MM.1S (cell line): ENCODE results near the gene PNKD.

ENCODE experiments used
- CTCF ChIP-seq: fragments of 300-600 bp; sonication (generic); IDR thresholded peaks from 2 replicates; pipeline ENCODE4 v1.5.1; 2016; ENCODE audit warnings: antibody characterized with exemption, low read length, mixed read lengths
- EZH2phosphoT487 ChIP-seq: fragments of 300-600 bp; sonication (generic); IDR thresholded peaks from 2 replicates; pipeline ENCODE4 v1.6.1; 2018; ENCODE audit warnings: antibody characterized with exemption, low read length

DNA sequence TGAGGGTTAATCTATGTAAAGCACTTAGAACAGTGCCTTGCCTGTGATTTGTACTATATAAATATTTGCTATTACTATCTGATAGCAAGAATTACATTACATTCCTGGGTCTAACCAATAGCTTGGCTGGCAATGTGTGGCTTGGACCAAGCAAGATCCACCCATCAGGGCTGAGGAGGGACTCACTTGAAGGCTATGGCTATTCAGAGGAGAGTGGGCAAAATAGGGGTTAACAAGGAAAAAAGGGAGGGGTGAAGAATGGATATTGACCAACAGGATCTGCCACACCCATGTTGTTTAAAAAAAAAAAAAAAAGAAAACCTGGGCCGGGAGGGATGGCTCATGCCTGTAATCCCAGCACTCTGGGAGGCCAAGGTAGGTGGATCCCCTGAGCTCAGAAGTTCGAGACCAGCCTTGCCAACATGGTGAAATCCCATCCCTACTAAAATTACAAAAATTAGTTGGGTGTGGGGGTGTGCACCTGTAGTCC lies 42.0 kb downstream of the PNKD start:
- TF ChIP-seq CTCF (no peak), EZH2phosphoT487 (no peak)
